IPS-18c (cell line): ENCODE data around the gene RIMS4.

ENCODE experiments used
- H3K4me3 ChIP-seq: 2 replicates; pipeline ENCODE4 v1.7.0; 2013; ENCODE audit warnings: low read depth, mild to moderate bottlenecking, low read length, moderate library complexity; ENCODE audit not compliant: insufficient read depth
- H3K9me3 ChIP-seq: one replicate; pipeline ENCODE4 v1.6.1; 2013; ENCODE audit warnings: mild to moderate bottlenecking, low read length, moderate library complexity; ENCODE audit not compliant: control insufficient read depth, insufficient read depth

The RIMS4 gene

GRCh38 chr20:44805979-44806620 is 4.2 kb downstream of the RIMS4 start:
- Histone ChIP-seq H3K4me3 (no peak overlapping the region), H3K9me3 (no peaks in the 10 kb centered on the region)

GRCh38 chr20:44805335-44805978 is 4.9 kb downstream of the RIMS4 start:
- Histone ChIP-seq H3K4me3 (no peak overlapping the region), H3K9me3 (no peaks in the 10 kb centered on the region)

GRCh38 chr20:44803383-44803941 is 6.9 kb downstream of the RIMS4 start:
- Histone ChIP-seq H3K9me3 (no peaks in the 10 kb centered on the region), H3K4me3 (no peak overlapping the region)

- no peaks in the 10 kb centered on the region for H3K9me3 ChIP-seq
- H3K4me3 ChIP-seq = no peak overlapping the region
These were observed 7.6 kb downstream of the RIMS4 start for GRCh38 chr20:44802702-44803101.

GRCh38 chr20:44800391-44801046 is 9.8 kb downstream of the RIMS4 start:
- no peak overlapping the region for H3K4me3 ChIP-seq
- no peaks in the 10 kb centered on the region for H3K9me3 ChIP-seq

GRCh38 chr20:44799691-44800090 is 10.7 kb downstream of the RIMS4 start:
- H3K9me3 ChIP-seq = no peaks in the 10 kb centered on the region
- H3K4me3 ChIP-seq = no peak overlapping the region

- no peak overlapping the region for H3K4me3 ChIP-seq
- no peaks in the 10 kb centered on the region for H3K9me3 ChIP-seq
These were observed 13.4 kb downstream of the RIMS4 start for GRCh38 chr20:44796758-44797457.

GRCh38 chr20:44796311-44796710 is 14.0 kb downstream of the RIMS4 start:
- no peaks in the 10 kb centered on the region for H3K9me3 ChIP-seq
- H3K4me3 ChIP-seq = no peak overlapping the region

GRCh38 chr20:44795836-44796235 is 14.5 kb downstream of the RIMS4 start:
- H3K4me3 ChIP-seq = no peak overlapping the region
- no peaks in the 10 kb centered on the region for H3K9me3 ChIP-seq

- H3K4me3 ChIP-seq = no peak overlapping the region
These were observed 17.6 kb downstream of the RIMS4 start for GRCh38 chr20:44792796-44793195.

GRCh38 chr20:44790638-44791393 is 19.5 kb downstream of the RIMS4 start:
- no peak overlapping the region for H3K4me3 ChIP-seq
- H3K9me3 ChIP-seq = no peaks in the 10 kb centered on the region

More at GRCh38 chr20:44792796-44793195, 17.6 kb downstream of the RIMS4 start:
- H3K9me3 ChIP-seq = no peaks in the 10 kb centered on the region

- no peaks in the 10 kb centered on the region for H3K9me3 ChIP-seq
These were observed 21.5 kb downstream of the RIMS4 start for GRCh38 chr20:44788706-44789456.

GRCh38 chr20:44787299-44787698 is 23.0 kb downstream of the RIMS4 start:
- Histone ChIP-seq H3K9me3 (no peaks in the 10 kb centered on the region), H3K4me3 (no peak overlapping the region)

More at GRCh38 chr20:44788706-44789456, 21.5 kb downstream of the RIMS4 start:
- no peak overlapping the region for H3K4me3 ChIP-seq

GRCh38 chr20:44785768-44786167 is 24.6 kb downstream of the RIMS4 start:
- Histone ChIP-seq H3K9me3 (no peaks in the 10 kb centered on the region), H3K4me3 (no peak overlapping the region)

GRCh38 chr20:44784688-44785087 is 25.7 kb downstream of the RIMS4 start:
- Histone ChIP-seq H3K4me3 (no peak overlapping the region), H3K9me3 (no peaks in the 10 kb centered on the region)

GRCh38 chr20:44781791-44782190 is 28.6 kb downstream of the RIMS4 start:
- Histone ChIP-seq H3K9me3 (no peaks in the 10 kb centered on the region), H3K4me3 (no peak overlapping the region)
